Umbilical cord (tissue), 2 donors: ENCODE results near the gene BRME1. TPM values are rescaled to one million over a fixed set of nuclear protein-coding genes. Genes with fewer than 3 reads are reported as not detected.

Experiments used
- DNase-seq: peaks from one replicate; pipeline ENCODE4 v3.0.0-alpha.2; 2015; ENCODE audit warnings: low spot score
- total RNA-seq: library from RNA; depleted of rRNA; stranded (reverse); fragments of >200 nt; gene quantifications from one replicate; pipeline ENCODE4 v1.2.3, GENCODE V29; 2014; ENCODE audit warnings: low replicate concordance; ENCODE audit not compliant: insufficient read depth

Gene BRME1
- total RNA-seq, 1 donor from 2014 or later = 1.4 TPM

DNA sequence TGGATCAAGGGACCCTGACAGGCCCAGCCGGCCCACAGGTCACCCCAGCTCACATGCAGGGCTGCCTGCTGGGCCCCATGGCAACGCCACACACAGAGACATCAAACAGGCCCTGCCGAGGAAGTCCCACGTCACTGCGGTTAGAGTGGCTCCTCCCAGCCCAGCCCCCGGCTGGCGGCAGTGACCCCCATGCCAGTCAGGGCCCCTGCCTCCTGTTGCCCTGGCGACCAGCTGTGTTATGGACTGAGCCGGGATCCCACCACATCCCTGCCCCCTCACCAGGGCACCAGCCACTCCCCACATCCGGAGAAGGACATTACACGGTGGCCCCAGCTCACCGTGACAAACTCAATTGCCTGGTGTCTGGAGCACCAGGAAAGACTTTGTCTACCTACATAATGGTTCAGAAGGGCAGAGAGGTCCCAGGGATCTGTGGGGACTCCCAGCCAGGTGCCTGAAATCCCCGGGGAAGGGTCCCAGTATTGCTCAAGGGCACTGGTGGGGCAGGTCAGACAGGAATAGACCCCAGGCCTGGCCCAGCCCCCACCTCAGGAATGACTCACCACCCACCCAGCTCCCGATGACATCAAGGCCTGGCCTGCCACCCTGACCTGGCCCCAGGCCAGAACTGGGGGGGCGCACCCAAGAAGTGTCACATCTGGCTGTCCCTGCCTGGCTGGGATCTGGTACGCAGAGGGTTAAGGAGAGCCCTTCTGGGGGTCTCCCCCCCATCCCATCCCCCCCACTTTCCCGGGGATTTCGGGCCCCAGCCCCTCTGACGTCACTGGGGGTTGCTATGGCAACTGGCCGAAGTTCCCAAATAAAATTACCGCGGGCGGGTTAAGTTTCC is 59.1 kb downstream of the BRME1 start:
- DNase-seq = peak; percentile 96

DNA sequence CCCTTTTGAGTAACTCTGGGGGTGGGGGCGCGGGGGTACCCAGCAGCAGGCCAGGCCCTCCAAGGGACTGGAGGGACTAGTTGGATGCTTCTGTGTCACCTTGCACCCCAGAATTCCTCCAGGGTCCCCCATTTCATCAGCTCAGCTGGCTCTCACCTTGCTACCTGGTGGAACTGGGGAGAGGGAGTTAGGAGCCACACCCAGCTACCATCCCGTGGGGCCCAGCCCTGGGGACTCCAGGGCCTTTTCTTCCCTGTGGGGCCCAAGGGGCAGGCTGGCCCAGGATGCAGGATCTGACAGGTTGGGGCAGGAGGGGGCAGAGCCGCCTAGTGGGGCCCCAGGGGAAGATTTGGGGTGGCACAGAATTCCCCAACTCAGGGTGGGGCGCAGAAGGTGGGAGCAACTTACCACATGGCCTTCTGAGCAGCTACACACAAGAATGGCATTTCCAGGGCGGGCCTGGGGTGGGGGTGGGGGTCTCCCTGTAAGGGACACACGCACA is 61.7 kb downstream of the BRME1 start:
- peak; percentile 73 for DNase-seq

DNA sequence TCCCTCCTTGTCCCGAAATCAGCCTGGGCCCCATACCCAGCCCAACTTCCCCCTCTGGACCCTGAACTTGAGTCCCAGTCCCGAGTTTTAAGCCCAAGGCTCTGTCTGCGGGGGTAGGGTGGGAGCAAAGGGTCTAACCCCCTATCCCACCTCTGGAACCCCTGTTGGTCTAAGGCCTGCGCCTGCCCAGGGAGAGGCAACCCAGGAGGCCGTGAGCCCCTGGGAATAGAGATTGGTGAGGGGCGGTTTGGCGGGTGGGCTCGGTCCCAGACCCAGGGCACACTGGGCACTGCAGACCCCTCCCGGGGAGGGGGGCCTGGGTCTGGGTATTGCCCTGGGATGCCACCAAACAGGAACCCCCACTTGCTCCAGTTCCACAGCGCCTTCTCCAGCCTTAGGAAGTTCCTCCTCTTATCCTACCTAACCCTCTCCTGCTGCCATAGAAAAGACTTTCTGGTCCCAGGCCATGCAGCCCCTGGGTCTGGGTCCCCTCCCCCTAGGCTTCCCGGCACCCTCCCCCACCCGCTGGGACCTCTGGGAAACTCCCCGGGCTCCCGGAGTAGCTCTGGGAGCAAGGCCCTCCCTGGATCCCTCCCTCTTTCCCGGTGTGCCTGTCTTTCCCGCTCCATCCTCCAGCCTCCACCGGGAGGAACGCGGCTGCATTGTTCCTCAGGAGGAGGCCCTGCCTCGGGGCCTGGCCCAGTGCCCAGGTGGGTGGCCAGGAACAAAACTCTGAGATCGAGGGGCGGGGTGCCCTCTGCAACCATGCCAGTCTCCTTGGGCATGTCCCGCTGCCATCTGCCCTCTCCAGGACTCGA is 62.6 kb downstream of the BRME1 start:
- peak; percentile 79 for DNase-seq

DNA sequence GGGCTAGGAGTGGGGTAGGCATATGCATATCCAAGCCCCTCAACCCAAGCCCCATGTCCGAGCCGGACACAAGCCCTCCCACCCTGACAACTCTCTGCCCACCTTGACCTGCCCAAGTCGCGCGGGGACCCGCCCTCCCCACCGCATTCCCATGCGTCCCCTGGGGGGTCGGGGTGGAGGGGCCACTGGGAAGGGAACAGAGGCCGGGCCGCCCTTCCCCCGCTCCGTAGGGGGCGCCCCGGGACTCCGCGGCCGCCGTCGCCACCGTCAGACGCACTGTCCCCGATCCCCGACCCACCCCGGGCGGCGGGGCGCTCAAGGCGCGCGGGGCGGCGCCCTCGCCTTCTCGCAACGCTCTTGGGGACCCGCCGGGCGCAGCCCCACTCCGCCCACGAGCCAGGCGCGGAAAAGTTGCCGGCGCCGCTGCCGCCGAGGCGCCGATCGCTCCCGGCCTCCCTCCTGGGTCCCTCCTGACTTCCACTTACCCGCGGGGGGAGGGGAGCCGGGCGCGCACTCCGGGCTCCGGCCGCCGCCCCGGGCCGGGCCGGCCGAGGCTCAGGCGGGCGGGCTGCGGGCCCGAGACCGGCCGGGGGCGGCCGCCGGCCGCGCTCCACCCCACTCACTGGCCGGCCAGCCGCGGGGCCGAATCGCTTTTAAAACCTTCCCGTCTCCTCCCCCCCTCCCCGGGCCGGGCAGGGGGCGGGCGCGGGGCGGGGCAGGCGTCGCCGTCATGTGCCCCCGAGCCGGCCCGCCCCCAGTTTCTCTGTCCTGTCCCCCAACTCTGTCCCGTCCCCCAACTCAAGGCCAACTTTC is 63.4 kb downstream of the BRME1 start:
- DNase-seq = peak; percentile 85

DNA sequence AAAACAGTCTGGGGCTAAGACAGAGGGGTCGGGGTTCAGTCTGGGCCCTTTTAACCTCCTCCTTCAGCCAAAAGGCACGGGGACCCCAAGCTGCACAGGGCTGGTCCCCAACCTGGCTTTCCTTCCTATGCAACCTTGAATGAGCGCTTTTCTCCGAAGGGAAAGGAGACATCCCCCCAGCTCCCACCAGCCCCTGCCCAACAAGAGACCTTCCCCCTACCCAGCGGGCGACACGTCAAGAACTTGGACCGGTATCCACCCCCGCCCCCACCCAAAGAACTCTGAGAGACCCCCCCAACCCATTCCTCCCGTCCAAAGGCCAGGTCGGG is 64.0 kb downstream of the BRME1 start:
- DNase-seq = no peak

DNA sequence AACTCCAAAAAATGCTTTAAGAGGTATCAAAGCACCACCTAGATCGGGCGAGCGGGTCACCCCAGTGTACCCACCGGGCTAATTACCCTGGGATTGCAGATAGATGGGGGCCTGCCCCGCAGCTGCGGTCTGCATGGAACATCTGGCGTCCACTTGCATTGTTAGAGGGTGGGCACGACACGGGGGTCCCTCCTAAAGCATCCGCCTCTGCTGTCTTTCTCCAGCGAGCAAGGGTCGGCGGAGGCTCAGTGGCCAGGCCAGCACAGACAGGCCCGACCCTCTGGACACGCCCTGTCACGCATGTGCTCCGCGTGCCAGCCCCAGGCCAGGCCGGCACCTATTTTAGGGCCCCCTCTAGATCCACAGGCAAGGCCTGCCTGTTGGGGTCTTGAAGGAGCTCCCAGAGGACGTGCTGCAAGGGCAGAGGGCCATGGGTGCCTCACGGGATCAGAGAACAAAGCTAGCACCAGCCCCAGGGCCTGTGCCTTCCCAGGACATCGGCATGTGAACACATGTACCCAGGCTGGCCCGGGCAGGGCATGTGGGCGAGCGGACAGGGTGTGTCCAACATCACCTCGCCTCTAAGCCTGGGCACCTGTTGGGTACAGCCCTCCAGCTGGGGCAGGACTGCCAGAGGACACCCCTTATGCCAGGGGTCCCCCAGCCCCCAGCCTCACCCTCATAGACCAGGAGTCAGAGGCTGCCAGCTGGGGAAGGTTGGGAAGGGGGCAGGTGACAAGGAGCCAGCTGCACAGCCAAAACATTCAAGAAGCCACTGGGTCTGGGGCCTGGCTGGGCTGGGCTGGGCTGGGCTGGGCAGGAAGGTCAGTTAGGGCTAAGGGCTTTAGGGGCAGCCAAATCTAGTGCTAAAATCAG is 64.6 kb downstream of the BRME1 start:
- peak; percentile 48 for DNase-seq

DNA sequence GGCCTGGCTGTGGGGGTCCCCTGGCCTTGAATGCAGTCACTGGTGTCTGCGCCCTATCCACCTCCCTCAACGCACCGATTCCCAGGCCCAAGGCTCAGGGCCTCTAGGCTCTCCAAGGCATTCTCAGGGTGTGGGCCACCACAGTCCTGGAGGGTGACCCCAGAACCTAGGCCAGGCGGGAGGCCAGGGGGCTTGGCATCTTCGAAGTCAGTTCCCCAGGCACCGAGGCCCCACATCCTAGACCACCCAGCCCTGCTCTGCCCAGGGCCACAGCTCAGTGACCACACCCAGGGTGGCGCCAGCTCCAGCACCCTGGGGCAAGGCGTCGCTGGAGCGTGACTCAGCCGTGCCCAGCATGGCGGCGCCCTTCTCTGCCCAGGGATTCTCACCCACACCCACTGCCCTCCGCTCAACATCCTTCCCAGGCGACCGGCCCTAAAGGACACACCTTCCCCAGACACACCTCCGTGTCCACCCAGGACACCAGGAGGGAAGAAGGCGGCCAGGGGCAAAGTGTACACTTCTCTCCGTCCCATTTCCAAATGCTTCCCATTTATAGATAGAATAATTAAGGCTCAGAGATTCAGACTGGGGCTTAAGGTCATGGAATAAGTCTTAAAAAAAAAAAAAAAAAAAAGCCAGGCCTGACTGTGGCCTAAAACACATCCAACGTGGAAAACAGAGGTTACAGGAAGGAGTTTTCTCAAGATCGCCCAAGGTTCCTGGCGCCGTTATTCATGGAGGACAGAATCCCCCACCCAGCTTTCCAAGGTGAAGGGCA is 65.4 kb downstream of the BRME1 start:
- DNase-seq = no peak

DNA sequence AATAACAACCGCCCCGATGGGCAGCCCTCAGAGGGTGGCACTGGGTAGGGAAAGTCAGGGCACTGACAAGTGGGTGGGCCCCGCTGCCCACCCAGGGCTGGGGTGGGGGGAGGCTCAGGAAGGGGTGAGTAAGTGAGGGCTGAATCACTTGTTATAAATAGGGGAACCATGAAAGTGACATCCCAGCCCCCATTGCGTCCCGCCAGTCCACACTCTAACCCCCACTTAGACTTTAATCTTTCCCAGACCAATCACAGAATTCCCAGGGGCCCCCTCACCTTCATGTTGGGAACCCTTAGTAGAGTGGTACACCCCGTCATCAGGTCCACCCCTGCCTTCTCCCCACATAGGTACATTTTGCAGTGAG is 66.0 kb downstream of the BRME1 start:
- DNase-seq = no peak

DNA sequence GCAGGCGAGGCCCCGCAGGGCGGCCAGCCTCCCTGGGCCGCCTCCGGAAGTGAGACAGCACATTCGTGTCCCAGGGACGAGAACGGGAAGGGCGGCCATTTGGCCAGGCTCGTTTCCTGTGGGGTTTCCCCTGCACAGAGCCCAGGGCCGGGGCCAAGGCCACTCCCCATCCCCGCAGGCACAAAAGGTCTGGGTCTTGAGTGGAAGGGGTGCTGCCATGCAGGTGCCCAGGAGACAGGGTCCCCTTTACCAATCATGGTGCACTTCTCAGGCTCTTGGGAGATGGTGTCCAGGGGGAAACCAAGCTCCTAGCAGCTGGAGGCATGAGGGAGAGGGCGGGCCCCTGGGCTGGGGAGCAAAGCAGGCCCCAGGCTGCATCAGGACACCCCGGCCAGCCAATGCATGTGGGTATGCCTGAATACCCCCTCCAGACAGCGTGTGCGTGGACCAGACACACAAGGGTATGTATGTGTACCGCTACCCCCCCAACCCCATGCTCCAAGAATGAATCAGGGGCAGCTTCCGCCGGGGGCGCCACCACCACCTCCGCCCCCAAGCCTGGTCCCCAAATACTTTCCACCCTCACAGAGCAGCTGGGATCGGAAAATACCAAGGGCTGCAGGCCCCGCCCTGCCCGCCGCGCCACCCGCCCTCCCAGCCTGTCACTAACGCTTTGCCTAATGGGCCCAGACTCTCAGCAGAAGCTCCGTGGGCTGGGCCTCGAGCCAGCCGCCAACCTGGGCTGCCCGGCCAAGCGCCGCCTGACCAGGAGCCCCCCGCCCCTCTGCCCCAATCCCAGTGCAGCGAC is 66.6 kb downstream of the BRME1 start:
- DNase-seq = peak; percentile 86

DNA sequence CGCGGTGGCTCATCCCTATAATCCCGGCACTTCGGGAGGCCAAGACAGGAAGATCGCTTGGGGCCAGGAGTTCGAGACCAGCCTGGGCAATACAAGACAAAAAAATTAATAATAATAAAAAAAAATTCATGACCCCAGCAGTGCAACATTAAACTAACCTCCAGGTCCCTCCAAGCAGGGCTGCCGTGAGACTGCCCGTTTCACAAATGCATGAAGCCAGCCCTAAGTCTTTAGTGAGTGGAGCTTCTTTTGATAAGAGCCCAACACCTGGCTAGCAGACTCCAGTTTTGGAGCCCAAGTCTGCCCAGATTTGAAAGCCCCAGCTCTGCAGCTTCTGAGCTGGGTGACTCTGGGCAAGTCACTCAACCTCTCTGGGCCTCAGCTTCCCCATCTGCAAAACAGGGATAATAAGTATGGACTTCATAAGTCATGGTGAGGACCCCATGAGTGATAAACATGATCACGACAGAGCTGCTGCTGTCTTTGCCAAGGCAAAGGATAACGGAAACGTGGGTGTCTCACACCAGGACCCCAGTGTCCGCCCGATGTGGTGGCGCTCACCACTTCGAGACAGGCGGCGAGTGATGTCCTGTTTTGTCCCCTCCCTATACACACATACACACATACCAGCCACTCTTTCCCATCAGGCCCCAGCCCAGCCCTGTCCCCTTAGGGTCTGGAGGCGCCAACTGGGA is 67.3 kb downstream of the BRME1 start:
- no peak for DNase-seq

DNA sequence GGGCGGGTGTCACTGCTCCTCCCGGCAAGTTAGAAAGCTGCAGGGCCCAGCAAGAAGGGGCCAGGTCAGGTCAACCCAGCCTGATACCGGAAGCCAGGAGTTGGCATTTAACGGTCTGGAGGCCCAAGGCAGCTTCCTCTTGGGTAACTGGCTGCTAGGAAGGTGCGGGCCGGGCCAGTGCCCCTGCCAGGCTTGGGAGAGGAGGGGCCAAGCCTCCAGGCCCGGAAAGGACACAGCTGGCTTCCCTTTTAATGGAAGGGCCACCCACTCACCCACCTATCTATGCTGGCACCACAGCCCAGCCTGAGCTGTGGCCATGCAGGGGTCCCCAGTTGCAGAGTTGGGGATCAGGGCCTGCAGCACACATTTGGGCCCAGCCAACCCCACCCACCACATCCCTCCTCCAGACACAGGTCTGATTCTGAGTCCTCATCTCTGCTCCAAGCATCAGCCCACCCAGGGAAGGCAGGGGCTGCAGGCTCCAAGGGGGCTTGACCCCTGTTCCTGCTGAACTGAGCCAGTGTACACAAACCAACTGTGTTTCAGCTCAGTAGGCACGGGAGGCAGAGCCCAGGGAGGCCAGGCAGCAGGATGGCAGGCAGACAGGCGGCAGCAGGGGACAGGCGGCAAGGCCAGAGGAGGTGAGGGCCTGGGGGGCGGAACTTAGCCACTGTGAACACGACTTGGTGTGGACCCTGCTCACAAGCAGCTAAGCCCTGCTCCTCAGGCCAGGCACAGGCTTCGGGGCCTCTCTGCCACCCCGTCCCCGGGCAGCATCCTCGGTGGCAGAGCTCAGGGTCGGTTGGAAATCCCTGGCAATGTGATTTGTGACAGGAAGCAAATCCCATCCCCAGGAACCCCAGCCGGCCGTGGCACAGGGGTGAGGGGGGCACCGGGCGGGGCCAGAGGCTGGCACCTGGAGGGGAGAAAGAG is 69.9 kb downstream of the BRME1 start:
- no peak for DNase-seq

DNA sequence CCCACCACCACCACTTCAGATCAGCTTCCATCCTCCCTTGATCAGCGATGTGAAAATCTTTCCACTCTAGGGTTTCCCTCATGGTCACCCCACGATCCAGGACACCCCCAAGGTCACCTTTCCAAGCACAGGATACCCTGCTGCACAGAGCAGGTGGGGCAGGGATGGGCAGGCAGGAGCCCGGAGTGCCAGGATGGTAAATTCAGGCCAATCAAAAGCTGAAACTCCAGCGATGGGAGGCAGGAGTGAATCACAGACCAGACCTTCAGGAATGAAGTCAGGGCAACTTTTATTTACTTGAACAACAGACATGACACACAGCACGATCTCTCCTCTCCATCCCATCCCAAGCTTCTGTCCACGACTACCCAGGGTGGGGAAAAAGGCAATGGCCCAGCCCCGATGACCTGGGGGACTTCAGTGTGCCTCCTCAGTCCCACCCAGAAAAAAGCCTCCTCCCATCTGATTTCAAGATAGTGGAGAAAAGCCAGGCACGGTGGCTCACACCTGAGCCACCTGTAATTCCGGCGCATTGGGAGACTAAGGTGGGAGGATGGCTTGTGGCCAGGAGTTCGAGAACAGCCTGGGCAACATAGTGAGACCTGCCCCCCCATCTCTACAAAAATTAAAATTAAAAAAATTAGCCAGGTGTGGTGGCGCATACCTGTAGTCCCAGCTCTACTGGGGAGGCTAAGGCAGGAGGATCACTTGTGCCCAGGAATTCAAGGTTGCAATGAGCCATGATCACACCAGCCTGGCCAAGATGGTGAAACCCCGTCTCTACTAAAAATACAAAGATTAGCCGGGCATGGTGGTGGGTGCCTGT is 71.5 kb downstream of the BRME1 start:
- DNase-seq = peak; percentile 42

DNA sequence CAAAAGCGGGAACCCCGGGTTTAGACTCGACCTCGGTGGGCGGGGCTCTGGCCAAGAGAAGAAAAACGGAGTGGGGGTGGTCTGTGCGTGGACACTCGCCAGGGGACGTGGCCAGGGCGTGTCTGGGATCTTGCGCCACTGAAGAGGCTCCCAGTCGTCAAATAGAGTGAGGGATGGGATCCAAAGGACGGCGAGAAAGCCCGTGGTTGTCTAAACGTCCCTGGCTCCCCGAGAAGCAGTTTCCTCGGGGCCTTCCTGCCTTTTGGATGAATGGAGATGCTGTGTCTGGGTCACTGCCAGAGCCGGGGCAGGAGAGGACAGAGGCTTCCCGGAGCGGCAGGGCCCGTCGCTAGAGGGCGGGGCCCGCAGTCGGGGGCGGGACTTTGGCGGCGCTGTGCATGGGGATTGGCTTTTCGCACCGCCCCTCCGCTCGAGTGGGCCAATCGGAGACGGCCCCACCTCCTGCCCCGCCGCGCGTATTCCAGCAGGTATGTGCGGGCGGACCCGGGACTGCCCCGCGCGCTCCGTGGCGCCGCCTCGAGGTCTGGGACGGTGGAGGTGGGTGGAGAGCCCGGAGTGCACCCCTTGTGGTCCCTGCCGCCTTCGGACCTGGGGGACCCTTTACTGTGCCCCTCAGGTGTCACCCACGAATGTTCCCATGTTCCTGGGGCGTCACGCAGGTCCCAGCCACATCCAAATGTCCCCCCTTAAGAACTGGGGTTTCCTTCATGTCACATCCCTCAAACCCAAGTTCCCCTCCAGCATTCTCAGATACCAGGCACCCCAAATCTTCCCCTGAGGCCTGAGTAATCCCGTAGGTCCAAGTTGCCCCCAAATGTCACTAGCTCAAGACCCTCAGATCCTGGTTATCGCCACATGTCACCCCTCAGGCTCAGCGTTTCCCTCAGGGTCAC is 72.3 kb downstream of the BRME1 start:
- peak; percentile 87 for DNase-seq
